ENCODE measurements around the gene VEPH1. TPM values are rescaled to one million over a fixed set of nuclear protein-coding genes. Genes with fewer than 3 reads are reported as not detected.

VEPH1 gene
- total RNA-seq, 1 donor from 2014 or later = 2.8 TPM

DNA sequence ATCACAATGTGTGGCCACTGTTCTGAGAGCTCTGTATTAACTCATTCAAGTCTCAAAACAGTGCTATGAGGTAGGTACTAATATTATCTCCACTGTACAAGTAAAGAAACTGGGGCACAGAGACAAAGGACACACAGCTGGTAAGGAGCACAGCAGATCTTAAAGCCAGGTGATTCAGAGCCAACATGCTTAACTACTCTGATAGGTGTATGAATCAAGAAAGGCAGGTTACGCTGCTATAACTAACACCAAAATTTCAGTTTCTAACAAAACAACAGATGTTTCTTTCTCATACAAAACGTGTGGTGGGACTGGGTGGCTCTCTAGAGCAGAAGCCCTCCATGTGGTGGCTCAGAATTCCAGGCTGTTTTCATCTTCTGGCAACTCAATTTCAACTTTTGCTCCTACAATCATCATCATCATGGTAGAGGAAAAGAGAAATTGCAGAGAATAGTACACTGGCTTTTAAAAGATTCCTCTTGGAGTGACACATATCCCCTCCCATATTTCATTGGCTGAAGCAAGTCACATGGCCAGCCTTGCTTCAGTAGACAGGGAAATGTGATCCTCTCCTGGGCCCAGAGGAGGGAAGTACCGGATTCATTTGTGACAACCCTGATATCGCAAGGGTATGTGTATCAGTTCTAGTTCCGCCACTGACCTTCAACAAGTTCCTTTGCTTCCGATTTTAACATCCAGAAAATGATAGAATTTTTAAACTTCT, 192.7 kb downstream of the VEPH1 start:
- DNase-seq (ENCODE audit: low spot score) = no peak

DNA sequence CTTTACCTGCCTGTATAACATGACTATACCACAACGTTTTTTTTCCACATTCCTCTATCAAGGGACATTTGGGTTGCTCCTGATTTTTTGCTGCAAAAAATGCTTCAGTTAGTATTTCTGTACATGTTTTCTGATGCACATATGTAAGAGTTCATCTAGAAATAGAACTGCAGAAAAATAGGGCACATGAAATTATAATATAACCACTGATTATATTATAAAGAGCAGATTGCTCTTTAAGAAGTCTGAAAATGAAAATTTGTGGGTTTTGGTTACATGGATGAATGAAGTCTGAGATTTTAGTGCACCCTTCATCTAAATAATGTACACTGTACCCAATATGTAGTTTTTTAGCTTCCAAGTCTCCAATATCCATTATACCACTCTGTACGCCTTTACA, 196.7 kb downstream of the VEPH1 start:
- DNase-seq (ENCODE audit: low spot score) = no peak

DNA sequence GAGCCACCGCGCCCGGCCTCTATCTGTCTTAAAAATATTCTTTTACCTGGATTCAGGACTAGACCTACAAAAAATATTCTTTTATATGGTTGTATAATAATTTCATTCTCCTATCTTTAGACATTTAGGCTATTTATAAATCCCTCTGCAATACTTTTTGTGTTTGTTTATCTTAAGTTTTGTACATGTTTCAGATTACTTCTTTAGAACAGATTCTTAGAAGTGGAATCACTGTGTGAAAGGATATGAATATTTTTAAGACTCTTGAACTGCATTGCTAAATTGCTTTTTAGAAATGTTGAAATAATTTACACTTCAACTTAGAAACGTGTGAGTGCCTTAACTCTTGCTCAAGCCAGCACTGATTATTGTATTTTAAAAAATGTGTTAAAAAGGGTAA, 197.8 kb downstream of the VEPH1 start:
- no peak for DNase-seq (ENCODE audit: low spot score)

DNA sequence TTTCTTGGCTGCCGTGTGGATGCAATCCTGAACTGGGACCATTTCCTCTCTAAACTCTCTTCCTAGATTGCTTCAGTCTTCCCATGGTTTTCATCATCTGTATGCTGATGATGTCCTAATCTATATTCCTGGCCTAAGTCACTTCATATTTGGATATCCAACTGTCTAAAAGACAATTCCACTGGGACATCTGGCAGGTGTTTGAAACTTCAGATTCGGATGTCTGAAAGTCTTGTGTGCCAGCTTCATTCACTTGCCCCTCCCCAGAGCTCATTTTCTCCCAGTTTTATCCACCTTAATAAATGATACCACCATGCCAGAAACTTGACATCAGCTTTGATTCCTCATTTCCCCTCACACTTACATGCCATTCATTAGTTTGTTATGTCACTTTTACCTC, 201.5 kb downstream of the VEPH1 start:
- no peak for DNase-seq (ENCODE audit: low spot score)

DNA sequence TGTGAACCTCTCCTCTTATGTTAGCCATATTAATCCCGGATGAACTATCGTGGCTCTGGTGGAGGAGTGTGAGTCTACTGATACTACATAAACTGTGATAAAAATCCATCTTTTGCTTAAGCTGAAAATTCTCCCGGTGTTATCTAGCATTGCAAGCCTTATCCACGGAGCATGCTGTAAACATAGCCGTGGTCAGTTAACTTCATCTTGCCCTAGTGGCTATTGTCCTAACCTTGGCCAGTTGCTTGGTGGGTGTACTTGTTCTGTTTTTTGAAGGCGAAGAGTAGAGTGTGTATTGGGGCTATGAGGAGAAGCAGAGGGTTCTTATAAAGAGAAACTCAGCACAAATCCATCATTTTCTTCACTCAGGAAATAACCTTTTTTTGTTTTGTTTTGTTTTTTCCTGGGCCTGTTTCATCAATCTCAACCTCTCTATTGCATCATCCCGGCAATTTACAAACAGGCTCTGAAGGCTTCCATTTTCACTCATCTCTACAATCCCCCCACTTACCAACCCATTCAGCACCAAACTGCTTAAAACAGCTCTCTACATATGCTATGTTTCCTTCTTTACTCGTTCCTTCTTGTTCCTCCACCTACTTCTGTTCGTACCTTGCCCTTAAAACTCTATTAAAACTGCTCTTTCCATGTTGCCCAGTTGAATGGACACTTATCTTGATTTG, 202.1 kb downstream of the VEPH1 start:
- no peak for DNase-seq (ENCODE audit: low spot score)

DNA sequence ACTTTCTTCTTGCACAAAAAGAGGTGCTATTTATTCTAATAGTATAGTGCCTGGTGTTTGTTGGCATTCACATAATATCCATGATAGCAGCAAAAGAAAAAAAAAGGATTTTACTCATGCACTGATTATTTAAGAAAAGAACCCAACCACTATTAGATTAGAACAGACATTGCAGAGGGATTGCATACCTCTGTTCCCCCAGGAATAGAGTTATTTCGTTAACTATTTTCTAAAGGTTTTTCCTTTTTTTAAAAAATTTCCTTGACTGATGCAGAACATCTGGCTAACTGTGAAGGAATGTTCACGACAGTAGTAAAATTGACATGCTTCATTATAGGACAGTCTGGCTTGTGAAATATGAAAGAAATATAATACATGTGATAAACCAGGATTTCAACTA, 203.1 kb downstream of the VEPH1 start:
- DNase-seq (ENCODE audit: low spot score) = no peak

DNA sequence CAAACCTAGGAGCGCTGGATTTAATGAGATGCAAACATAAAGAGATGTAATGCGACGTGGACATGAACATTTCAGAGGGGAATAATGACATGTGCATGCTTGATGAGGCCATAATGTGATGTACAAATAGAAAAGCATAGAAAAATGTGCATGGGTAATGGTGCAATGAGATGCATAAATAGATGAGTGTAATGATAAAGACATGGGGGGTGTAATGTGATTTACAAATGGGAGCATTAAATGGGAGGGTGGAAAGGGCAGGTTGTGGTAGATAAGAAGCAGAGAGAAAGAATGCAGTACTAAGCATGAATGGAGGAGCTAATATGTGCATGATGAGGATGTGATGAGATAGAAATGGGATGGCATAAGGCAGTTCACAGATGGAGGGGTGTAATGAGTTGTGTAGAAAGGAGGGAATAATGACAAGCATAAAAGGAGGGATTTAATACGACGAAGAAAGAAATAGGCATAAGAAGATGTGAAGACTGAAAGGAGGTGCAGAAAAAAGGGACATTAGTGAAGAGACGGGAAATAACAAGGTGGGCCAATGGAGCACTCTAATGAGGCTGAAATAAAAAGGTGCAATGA, 205.8 kb downstream of the VEPH1 start:
- no peak for DNase-seq (ENCODE audit: low spot score)

DNA sequence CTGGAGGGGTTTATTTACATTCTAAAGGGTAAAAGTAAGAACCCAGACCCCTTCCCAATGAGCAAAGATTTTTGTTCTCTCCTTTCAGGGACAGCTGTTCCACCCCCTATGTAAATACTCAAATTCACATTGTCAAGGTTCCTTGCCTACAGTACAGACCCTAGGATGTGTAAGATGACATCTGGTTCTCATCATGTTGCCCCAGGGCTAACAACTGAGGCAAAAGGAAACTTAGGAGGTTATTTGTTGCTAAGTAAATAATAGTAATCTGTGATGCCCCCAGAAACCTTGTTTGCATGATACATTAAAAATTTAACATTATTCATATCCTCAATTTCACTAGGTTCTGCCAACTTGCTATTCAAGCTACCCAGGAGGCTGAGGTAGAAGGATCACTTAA, 208.3 kb downstream of the VEPH1 start:
- DNase-seq (ENCODE audit: low spot score) = no peak

DNA sequence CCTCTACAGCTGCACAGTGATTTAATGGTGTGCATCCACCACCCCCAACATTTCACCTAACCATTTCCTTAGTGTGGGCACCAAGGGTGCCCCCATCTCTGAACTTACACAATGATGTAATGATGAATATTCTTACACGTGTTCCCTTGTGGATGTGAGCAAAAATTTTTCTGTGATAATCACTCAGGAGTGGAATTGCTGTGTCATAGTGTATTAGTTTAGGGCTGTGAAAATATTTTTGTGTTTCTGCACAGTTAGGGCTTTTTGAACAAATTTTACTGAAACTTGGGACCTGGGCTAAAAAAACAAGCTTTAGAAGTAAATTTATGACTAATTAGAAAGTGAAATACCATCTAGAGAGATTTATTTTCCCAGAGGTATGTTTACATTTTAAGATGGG, 208.7 kb downstream of the VEPH1 start:
- DNase-seq (ENCODE audit: low spot score) = no peak

DNA sequence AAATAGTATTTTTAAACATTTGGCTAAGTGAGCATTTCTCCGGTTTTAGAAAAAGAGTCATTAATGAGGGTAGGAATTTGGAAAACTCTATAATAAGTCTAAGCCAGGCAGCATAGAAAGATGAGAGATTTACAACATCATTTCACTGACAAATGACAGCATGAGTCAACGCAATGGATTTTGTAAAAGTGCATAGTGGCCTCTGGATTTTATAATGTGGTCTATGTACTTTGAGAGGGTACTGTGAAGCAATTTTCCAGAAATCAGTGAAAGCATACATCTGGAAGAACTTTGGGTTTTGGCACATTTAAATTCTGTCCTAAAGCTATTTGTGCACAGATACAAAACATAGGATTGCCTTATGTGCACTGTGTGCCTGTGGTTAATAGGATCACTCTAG, 212.4 kb downstream of the VEPH1 start:
- no peak for DNase-seq (ENCODE audit: low spot score)

DNA sequence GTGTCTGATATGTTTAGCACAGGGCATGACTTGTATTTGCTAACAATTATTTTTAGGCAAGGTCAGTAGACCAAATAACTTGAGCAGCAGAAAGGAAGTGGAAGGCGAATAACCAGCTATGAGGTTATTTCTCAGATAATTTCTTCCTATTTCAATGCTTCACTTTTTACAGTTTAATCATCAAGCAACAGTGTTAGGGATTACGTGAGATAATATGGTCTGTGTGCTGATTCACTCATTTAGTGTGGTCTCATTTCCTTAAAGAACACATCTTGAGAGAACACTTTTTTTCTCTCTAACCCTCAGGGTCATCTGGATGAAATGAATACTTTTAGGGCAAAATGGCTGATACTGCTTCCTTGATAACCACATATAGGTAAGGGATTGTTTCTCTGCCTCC, 217.2 kb downstream of the VEPH1 start:
- DNase-seq (ENCODE audit: low spot score) = no peak

DNA sequence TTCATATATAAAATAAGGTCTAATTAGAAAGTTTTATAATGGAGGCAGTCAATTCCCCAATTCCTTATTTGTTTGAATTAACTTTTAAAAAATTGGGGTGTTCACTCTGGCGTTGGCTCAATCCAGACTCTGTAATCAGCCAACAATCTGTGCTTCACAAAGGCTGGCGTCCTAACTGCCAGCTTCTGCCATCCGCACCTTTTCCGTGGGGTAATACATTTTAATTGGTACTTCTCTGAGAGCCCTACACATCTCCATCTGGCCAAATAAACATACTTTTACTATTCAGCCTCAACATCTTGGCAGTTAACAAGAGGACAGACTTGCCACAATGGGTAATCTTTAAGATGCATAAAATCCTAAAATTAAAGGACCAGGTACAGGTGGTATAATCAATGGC, 218.1 kb downstream of the VEPH1 start:
- no peak for DNase-seq (ENCODE audit: low spot score)

DNA sequence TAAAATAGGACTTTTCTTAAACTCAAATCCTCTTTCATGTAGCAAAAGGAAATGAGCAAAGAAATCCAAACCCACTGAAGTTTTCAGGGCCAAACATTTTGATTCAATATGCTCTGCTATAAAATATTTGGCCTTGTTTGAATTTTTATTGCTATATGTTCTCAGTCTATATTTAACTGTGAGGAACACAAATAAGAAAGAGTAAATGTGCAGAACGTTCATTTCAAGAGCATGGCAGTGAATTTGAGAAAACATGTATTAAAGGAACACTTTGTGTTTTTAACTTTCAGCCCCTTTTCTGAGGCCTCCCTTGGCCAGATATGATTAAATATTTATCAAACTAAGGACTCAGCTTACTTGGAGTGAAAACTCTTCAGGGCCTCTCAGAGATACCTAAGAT, 218.5 kb downstream of the VEPH1 start:
- DNase-seq (ENCODE audit: low spot score) = no peak

DNA sequence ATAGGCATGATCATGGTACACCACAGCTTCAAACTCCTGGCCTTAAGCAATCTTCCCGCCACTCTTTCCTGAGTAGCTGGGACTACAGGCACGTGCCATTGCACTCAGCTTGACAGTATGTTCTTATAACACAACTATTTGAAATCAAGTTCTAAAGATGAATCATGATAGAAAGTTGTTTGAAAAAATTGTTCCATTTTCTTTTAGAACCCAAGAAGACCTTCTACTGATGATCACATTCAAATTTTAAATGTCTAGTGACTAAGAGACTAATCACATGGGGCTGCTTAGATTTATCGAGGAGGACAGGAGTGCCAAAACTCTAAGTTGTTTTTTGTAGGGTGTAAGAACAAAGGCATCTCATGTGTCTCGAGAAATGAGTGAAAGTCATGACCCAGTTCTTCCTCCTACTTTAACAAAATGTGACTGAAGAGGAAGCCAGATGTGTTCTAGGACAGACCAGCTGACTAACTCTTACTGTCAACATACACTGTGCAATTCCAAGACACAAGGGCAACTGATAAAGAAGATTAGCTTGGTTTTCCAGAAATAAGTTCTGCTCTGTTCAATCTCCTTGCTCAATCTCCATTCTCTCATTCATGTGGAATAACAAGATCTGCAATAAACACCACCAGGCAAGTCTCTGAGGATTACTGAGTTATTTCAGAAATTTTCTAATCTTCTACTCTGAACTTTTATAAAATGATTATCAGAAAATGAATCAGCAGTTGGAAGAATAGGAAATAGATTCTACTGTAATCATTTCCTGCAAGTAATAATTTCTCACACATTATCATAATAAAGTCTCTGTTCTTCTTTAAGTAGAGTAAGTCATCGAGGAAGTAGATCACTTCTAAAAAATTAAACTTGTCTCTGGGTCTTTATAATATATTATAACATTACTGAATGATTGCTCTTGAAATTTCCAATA, 220.7 kb downstream of the VEPH1 start:
- DNase-seq (ENCODE audit: low spot score) = no peak

DNA sequence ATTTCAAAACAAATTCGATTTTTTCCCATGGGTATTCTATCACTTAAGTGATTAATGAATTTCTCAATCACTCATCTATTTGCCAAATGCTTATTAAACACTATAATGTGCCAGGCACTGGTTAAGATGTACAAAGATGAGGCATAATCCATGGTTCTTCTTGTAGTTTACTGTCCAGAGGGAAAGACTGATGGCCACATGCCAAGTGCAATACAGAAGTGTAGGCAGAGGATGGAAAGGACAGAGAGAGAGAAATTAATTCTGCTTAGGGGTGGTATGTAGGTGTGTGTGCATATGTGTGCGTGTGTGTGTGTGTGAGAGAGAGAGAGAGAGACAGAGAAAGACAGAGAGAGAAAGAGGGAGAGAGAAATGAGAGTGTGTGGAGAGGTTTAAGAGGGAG, 222.4 kb downstream of the VEPH1 start:
- DNase-seq (ENCODE audit: low spot score) = no peak

DNA sequence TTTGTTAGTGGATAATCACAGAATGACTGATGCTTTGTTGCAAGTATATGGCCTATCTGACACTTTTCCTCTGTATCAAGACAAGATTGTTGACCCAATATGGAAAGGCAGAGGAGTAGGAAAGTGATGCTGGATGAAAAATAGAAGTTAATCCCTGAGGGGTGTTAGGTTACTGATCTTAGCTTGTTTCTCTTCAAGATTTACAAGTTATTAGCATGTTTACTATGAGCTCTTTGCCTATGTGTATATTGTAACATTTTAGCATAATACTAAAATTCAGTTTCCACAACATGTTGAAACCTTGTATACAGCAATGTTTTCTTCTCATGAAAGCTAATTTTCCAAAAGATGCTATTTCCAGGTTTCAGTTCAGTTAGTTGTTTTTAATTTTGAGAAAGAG, 222.9 kb downstream of the VEPH1 start:
- no peak for DNase-seq (ENCODE audit: low spot score)

DNA sequence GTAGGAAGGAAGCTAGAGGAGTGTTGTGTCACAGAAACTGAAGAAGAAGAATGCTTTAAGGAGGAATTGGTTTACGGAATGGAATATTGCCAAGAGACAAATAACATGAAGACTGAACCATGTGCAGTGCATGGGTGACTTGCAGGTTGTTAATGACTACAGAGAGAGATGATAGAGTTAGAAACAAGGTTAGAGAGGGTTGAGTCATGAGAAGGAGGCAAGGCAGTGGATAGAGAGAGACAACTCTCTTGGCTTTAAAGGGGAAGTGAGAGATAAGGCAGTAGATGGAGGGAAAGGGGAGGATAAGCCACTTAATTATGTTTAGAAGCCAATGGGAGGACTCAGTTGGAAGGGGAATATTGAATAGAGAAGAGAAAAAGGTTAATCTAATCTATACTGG, 224.0 kb downstream of the VEPH1 start:
- no peak for DNase-seq (ENCODE audit: low spot score)

DNA sequence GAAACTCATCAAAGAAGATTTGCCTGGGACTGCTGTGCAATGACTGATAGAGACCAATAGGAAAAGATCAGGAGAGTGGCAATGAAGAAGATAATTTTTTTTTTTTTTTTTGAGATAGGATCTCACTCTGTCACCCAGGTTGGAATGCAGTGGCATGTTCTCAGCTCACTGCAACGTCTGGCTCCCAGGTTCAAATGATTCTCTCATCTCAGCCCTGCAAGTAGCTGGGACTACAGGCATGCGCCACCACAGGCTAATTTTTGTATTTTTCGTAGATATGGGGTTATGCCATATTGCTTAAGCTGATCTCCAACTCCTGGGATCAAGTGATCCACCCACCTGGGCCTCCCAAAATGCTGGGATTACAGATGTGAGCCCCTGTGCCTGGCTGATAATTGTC, 226.4 kb downstream of the VEPH1 start:
- DNase-seq (ENCODE audit: low spot score) = no peak

DNA sequence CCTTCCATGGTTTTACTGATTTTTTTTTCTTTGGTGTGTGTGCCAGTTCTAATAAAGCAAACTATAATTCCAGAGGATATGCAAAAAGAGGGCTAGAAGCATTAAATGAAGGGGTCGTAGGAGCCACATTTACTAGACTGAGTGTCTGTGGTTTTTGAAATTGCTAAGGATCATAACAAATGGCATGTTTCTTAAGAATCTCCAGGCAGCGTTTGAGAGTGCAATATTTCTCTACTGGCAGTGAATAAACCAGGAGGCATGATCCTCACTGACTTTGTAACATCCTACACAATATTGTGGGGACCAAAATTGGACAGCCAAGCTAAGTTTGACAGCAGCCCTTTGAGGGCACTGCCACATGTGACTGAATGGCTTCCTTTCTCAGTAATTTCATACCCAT, 227.4 kb downstream of the VEPH1 start:
- no peak for DNase-seq (ENCODE audit: low spot score)

DNA sequence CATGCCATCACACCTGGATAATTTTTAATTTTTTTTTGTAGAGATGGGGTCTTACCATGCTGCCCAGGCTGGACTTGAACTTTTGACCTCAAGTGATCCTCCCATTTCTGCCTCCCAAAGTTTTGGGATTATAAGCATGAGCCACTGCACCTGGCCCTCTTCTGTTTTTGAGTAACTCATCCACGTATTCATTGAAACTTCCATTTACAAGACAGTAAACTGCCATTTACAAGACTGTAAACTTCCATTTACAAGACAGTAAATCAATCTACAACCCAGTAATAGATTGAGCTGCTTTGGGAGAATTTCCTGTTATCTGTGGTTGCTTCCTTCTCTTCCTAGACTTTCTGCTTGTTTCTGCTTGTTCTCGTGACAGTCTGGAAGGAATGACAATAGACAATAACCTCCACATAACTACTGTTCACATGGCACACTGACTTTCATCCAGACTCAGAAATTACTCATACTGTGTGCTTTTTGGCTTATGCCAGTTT, 228.5 kb downstream of the VEPH1 start:
- no peak for DNase-seq (ENCODE audit: low spot score)

DNA sequence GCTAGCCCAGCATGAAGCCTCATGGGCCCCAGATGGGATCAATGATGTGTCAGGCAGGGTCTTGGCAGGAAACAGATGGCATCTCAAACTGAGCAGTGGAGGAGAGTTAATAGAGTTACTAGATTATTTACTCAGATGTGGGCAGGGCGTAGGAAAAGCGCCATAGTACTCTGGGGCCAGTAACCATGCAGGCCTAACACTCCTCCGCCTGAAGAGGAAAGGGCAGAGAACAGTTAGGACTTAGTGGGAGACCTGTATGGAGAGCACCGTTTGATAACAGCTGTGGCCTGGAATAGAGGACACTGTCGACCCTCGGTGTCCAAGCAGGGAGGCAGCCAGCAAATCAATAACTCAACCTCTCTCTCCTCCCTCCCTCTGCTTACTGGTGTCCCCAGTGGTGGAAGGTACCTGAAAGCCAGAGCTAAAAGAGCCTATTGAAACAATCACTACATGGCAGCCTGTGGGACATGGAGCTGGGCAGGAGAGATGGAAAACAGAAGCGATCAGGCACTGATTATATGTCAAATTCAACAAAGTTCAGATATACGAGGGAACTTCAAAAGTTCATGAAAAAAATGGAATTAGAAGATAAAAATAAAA, 231.8 kb downstream of the VEPH1 start:
- no peak for DNase-seq (ENCODE audit: low spot score)
